ENCODE data around the gene NLRP6.

DNA sequence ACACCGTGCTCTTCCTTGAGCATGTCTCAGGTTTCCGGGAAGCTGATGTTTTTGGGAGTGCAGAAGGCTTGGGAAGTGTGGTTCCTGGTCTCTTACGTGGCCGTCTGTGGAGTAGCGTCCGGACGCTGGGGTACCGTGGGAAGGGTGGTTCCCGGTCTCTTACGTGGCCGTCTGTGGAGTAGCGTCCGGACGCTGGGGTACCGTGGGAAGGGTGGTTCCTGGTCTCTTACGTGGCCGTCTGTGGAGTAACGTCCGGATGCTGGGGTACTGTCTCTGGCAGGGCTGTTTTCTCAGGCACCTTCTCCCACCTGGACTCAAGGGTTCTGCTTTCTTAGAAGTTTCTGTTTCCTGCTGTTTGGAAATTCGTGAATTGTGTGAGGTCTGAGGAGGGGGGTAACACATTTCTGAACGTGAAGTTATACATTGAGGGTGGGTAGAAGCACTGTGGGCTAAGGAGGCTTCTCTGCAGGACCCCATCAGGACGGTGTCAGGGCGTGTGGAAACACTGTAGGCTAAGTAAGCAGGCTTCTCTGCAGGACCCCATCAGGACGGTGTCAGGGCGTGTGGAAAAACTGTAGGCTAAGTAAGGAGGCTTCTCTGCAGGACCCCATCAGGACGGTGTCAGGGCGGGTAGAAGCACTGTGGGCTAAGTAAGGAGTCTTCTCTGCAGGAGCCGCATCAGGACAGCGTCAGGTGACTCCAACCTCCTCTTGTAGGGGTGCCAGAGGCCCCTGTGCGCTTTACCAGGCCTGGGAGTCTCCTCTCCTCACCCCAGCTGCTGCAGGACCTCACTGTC lies 47.8 kb downstream of the NLRP6 start:
- TF ChIP-seq, protein P1, sequence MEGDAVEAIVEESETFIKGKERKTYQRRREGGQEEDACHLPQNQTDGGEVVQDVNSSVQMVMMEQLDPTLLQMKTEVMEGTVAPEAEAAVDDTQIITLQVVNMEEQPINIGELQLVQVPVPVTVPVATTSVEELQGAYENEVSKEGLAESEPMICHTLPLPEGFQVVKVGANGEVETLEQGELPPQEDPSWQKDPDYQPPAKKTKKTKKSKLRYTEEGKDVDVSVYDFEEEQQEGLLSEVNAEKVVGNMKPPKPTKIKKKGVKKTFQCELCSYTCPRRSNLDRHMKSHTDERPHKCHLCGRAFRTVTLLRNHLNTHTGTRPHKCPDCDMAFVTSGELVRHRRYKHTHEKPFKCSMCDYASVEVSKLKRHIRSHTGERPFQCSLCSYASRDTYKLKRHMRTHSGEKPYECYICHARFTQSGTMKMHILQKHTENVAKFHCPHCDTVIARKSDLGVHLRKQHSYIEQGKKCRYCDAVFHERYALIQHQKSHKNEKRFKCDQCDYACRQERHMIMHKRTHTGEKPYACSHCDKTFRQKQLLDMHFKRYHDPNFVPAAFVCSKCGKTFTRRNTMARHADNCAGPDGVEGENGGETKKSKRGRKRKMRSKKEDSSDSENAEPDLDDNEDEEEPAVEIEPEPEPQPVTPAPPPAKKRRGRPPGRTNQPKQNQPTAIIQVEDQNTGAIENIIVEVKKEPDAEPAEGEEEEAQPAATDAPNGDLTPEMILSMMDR (IDR thresholded peaks at IDR 0.05) = no peak
- TF ChIP-seq SMC3 (IDR thresholded peaks at IDR 0.05) (no peak), EP300 (IDR thresholded peaks at IDR 0.05) (no peak), POLR2AphosphoS2 (conservative IDR thresholded peaks at IDR 0.05; ENCODE audit: low read length) (no peak), POLR2A (IDR thresholded peaks at IDR 0.05; ENCODE audit: low read length) (no peak), JUNB (IDR thresholded peaks at IDR 0.05) (no peak), NFE2L2 (conservative IDR thresholded peaks at IDR 0.05; ENCODE audit: low read length) (no peak), RFX5 (IDR thresholded peaks at IDR 0.05) (no peak), CBX2 (IDR thresholded peaks at IDR 0.05; ENCODE audit: borderline replicate concordance, low read depth) (no peak), ZNF302 (CRISPR knock-in tag; IDR thresholded peaks at IDR 0.05) (no peak), RAD21 (conservative IDR thresholded peaks at IDR 0.05 in 1 of 2, IDR thresholded peaks at IDR 0.05 in 1 of 2) (no peak)
- TF ChIP-seq, protein P2, sequence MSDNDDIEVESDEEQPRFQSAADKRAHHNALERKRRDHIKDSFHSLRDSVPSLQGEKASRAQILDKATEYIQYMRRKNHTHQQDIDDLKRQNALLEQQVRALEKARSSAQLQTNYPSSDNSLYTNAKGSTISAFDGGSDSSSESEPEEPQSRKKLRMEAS (IDR thresholded peaks at IDR 0.05) = no peak
- TF ChIP-seq, protein P3, sequence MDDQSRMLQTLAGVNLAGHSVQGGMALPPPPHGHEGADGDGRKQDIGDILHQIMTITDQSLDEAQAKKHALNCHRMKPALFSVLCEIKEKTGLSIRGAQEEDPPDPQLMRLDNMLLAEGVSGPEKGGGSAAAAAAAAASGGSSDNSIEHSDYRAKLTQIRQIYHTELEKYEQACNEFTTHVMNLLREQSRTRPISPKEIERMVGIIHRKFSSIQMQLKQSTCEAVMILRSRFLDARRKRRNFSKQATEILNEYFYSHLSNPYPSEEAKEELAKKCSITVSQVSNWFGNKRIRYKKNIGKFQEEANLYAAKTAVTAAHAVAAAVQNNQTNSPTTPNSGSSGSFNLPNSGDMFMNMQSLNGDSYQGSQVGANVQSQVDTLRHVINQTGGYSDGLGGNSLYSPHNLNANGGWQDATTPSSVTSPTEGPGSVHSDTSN (IDR thresholded peaks at IDR 0.05) = no peak
- TF ChIP-seq, protein P4, sequence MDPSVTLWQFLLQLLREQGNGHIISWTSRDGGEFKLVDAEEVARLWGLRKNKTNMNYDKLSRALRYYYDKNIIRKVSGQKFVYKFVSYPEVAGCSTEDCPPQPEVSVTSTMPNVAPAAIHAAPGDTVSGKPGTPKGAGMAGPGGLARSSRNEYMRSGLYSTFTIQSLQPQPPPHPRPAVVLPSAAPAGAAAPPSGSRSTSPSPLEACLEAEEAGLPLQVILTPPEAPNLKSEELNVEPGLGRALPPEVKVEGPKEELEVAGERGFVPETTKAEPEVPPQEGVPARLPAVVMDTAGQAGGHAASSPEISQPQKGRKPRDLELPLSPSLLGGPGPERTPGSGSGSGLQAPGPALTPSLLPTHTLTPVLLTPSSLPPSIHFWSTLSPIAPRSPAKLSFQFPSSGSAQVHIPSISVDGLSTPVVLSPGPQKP (IDR thresholded peaks at IDR 0.05; ENCODE audit: low read depth, low read length) = no peak

All from A549 (cell line).